ENCODE data around the gene SAMD9. TPM values are rescaled to one million over a fixed set of nuclear protein-coding genes. Genes with fewer than 3 reads are reported as not detected.
"Not testable (repeated sequence)": the region's sequence is repeated elsewhere in the genome, so short reads cannot be mapped to it uniquely, and the experiment has no call there.

SAMD9 gene
- total and polyA plus RNA-seq, 2 donors (not counting 3 experiments of a cell fraction or from before 2014, with no cell fraction given): 0.92 to 6.8 TPM

DNA sequence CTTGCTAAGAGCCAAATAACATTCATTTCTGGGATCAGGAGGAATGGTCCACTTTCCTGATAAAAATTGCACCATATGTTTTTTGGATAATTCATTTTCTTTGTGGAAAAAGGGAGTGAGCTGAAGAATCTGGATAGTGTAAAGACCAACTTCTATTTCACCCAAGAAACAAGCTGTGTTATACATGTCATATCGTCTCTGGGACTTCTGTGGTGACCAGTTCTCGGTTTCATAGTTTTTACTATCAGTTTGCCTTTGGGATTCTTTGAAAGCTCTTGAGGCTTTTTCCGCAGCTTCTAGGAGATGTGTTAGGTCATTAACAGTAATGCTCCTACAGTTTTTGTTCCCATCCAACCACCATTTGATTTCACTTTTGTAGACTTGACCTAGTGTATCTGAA, 14.4 kb upstream of the SAMD9 start:
- BruUV-seq (replicated peaks): no TSS peak
- CTCF ChIA-PET: interaction anchor here (1.2 kb wide), 2 partner anchors 13 kb away, joined by 3 to 4 read pairs; no protein-coding TSS in a partner anchor
- dilution Hi-C loops (cut with MboI; ENCODE audit: extremely low pct_ligation_motif_present, low sequenced_read_pairs): no loop called here

DNA sequence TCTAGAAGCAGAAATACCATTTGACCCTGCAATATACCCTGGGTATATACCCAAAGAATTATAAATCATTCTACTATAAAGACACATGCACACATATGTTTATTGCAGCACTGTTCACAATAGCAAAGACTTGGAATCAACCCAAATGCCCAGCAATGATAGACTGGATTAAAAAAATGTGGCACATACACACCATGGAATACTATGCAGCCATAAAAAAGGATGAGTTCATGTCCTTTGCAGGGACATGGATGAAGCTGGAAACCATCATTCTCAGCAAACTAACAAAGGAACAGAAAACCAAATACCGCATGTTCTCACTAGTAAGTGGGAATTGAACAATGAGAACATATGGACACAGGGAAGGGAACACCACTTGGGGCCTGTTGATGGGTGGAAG, 9.2 kb upstream of the SAMD9 start:
- DNase-seq (ENCODE audit: low read depth, low spot score); H3K4me1 ChIP-seq (ENCODE audit: control insufficient read depth, extremely low read depth, insufficient read depth, low read length); H3K4me2 ChIP-seq (ENCODE audit: insufficient read depth, low read length); intact Hi-C loops (cut with micrococcal nuclease); H4K20me1 ChIP-seq (replicated peaks; ENCODE audit: control insufficient read depth, extremely low read depth, insufficient read depth, low read length); H3K4me3 ChIP-seq (replicated peaks in 1 of 3; ENCODE audit: insufficient read depth in 1 of 3, low read depth in 1 of 3, low read length in 3 of 3); CTCF ChIA-PET; H3K9me1 ChIP-seq (replicated peaks; ENCODE audit: control insufficient read depth, extremely low read depth, insufficient read depth, low read length); H2AFZ ChIP-seq (ENCODE audit: low read depth, low read length); H3K9ac ChIP-seq (replicated peaks; ENCODE audit: extremely low read depth, insufficient read depth, low read length); H3K9me3 ChIP-seq (replicated peaks; ENCODE audit: control insufficient read depth, insufficient read depth, low read length); H3K27me3 ChIP-seq (ENCODE audit: control insufficient read depth in 2 of 2, insufficient read depth in 2 of 2, low read length in 2 of 2); POLR2A ChIA-PET; H3K79me2 ChIP-seq (ENCODE audit: control insufficient read depth, insufficient read depth, low read length); H3K36me3 ChIP-seq (ENCODE audit: control insufficient read depth in 2 of 2, extremely low read depth in 1 of 2, insufficient read depth in 2 of 2, low read length in 2 of 2); FAIRE-seq; H3K27ac ChIP-seq (ENCODE audit: insufficient read depth, low read depth, low read length); BruUV-seq (replicated peaks); dilution Hi-C loops (cut with MboI; ENCODE audit: extremely low pct_ligation_motif_present, low sequenced_read_pairs): not testable (repeated sequence)

More for the DNA sequence above, 14.4 kb upstream of the SAMD9 start:
- peaks cover 2% of the 10 kb centered on the region for H3K9me3 ChIP-seq (replicated peaks; ENCODE audit: control insufficient read depth, insufficient read depth, low read length)
- TF ChIP-seq POLR2A (IDR thresholded peaks at IDR 0.05; ENCODE audit: low read depth, low read length) (no peak), FOS (IDR thresholded peaks at IDR 0.05; ENCODE audit: borderline replicate concordance, insufficient read depth, low read length) (no peak), JUN (IDR thresholded peaks at IDR 0.05; ENCODE audit: borderline replicate concordance, insufficient read depth, insufficient read length, low read depth) (no peak)
- TF ChIP-seq, protein P1, sequence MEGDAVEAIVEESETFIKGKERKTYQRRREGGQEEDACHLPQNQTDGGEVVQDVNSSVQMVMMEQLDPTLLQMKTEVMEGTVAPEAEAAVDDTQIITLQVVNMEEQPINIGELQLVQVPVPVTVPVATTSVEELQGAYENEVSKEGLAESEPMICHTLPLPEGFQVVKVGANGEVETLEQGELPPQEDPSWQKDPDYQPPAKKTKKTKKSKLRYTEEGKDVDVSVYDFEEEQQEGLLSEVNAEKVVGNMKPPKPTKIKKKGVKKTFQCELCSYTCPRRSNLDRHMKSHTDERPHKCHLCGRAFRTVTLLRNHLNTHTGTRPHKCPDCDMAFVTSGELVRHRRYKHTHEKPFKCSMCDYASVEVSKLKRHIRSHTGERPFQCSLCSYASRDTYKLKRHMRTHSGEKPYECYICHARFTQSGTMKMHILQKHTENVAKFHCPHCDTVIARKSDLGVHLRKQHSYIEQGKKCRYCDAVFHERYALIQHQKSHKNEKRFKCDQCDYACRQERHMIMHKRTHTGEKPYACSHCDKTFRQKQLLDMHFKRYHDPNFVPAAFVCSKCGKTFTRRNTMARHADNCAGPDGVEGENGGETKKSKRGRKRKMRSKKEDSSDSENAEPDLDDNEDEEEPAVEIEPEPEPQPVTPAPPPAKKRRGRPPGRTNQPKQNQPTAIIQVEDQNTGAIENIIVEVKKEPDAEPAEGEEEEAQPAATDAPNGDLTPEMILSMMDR (IDR thresholded peaks at IDR 0.05; ENCODE audit: extremely low read depth in 1 of 2, insufficient read depth in 1 of 2, low read depth in 1 of 2, low read length in 2 of 2): no peak
- TF ChIP-seq, protein P2, sequence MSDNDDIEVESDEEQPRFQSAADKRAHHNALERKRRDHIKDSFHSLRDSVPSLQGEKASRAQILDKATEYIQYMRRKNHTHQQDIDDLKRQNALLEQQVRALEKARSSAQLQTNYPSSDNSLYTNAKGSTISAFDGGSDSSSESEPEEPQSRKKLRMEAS (IDR thresholded peaks at IDR 0.05; ENCODE audit: insufficient read depth, insufficient read length): no peak
- DNase-seq (ENCODE audit: low read depth, low spot score) (no peak), FAIRE-seq (no peak)
- no peaks in the 10 kb centered on the region for H3K9me1 ChIP-seq (replicated peaks; ENCODE audit: control insufficient read depth, extremely low read depth, insufficient read depth, low read length)
- intact Hi-C loops (cut with micrococcal nuclease): no loop called here
- H3K79me2 ChIP-seq (ENCODE audit: control insufficient read depth, insufficient read depth, low read length): no peaks in the 10 kb centered on the region
- H4K20me1 ChIP-seq (replicated peaks; ENCODE audit: control insufficient read depth, extremely low read depth, insufficient read depth, low read length): no peaks in the 10 kb centered on the region
- no peak overlapping the region for H3K27ac ChIP-seq (ENCODE audit: insufficient read depth, low read depth, low read length)
- H3K9ac ChIP-seq (replicated peaks; ENCODE audit: extremely low read depth, insufficient read depth, low read length): no peak overlapping the region
- H3K4me2 ChIP-seq (ENCODE audit: insufficient read depth, low read length): no peak overlapping the region
- POLR2A ChIA-PET: no interaction called here
- no peak overlapping the region for H2AFZ ChIP-seq (ENCODE audit: low read depth, low read length)
- no peak overlapping the region for H3K4me3 ChIP-seq (replicated peaks in 1 of 3; ENCODE audit: insufficient read depth in 1 of 3, low read depth in 1 of 3, low read length in 3 of 3)
- no peaks in the 10 kb centered on the region for H3K27me3 ChIP-seq (ENCODE audit: control insufficient read depth in 2 of 2, insufficient read depth in 2 of 2, low read length in 2 of 2)
- H3K36me3 ChIP-seq (ENCODE audit: control insufficient read depth in 2 of 2, extremely low read depth in 1 of 2, insufficient read depth in 2 of 2, low read length in 2 of 2): peaks cover 0 to 2% of the 10 kb centered on the region in 2 experiments
- H3K4me1 ChIP-seq (ENCODE audit: control insufficient read depth, extremely low read depth, insufficient read depth, low read length): peaks cover 9% of the 10 kb centered on the region

DNA sequence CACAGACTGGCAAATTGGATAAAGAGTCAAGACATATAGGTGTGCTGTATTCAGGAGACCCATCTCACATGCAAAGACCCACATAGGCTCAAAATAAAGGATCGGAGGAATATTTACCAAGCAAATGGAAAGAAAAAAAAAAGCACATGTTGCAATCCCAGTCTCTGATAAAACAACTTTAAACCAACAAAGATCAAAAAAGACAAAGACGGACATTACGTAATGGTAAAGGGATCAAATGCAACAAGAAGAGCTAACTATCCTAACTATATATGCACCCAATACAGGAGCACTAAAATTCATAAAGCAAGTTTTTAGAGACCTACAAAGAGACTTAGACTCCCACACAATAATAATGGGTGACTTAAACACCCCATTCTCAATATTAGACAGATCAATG, 5.8 kb upstream of the SAMD9 start:
- intact Hi-C loops (cut with micrococcal nuclease); H3K9me1 ChIP-seq (replicated peaks; ENCODE audit: control insufficient read depth, extremely low read depth, insufficient read depth, low read length); H3K9me3 ChIP-seq (replicated peaks; ENCODE audit: control insufficient read depth, insufficient read depth, low read length); CTCF ChIA-PET; H3K27me3 ChIP-seq (ENCODE audit: control insufficient read depth in 2 of 2, insufficient read depth in 2 of 2, low read length in 2 of 2); H3K79me2 ChIP-seq (ENCODE audit: control insufficient read depth, insufficient read depth, low read length); H3K4me1 ChIP-seq (ENCODE audit: control insufficient read depth, extremely low read depth, insufficient read depth, low read length); POLR2A ChIA-PET; dilution Hi-C loops (cut with MboI; ENCODE audit: extremely low pct_ligation_motif_present, low sequenced_read_pairs); BruUV-seq (replicated peaks); H3K27ac ChIP-seq (ENCODE audit: insufficient read depth, low read depth, low read length); H3K9ac ChIP-seq (replicated peaks; ENCODE audit: extremely low read depth, insufficient read depth, low read length); DNase-seq (ENCODE audit: low read depth, low spot score); H4K20me1 ChIP-seq (replicated peaks; ENCODE audit: control insufficient read depth, extremely low read depth, insufficient read depth, low read length); H3K4me2 ChIP-seq (ENCODE audit: insufficient read depth, low read length); H2AFZ ChIP-seq (ENCODE audit: low read depth, low read length); FAIRE-seq; H3K36me3 ChIP-seq (ENCODE audit: control insufficient read depth in 2 of 2, extremely low read depth in 1 of 2, insufficient read depth in 2 of 2, low read length in 2 of 2); H3K4me3 ChIP-seq (replicated peaks in 1 of 3; ENCODE audit: insufficient read depth in 1 of 3, low read depth in 1 of 3, low read length in 3 of 3): not testable (repeated sequence)
